ENCODE data around the gene SIAH1.

DNA sequence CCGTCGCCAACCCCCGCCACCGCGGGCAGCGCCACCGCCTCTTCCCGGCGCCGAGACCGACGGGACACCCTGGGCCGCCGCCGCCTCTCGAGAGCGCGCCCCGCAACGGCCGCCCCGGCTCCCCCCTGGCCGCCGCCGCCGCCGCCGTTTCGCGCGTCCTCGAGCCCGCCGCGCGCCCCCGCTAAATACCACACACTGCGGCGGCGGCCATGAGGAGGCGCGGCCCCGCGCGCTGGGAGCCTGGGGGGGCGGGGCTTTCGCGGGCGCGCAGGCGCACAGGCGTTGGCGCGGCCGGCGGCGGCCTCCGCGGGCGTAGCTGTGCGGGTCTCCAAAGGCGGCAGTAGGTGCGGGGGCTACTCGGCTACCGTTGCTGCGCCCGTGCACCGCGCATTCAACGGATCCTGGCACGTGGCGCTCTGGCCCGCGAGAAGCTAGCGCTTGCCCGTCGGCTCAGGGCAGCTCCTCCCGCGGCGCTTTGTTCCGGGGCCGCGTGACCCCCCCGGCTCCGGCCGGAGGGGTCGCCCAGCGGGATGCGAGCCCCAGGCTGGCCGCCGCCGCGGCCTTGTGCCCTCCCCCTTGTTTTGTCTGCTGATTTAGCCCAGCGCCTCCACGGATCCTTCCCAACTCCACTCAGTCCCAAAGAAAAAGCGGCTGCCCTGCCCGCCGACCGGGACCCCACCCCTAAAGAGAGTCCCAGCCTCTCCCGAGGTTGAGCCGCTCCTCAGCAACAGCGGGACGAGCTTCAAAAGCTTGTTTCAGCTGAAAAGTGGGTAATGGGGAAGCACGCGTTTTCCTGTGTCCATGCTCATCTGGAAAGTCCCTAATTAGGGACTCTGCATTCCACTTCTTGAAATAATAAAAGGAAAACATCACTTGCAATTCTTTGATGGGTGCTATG is at the start of gene SIAH1:
- TF ChIP-seq, protein P1, sequence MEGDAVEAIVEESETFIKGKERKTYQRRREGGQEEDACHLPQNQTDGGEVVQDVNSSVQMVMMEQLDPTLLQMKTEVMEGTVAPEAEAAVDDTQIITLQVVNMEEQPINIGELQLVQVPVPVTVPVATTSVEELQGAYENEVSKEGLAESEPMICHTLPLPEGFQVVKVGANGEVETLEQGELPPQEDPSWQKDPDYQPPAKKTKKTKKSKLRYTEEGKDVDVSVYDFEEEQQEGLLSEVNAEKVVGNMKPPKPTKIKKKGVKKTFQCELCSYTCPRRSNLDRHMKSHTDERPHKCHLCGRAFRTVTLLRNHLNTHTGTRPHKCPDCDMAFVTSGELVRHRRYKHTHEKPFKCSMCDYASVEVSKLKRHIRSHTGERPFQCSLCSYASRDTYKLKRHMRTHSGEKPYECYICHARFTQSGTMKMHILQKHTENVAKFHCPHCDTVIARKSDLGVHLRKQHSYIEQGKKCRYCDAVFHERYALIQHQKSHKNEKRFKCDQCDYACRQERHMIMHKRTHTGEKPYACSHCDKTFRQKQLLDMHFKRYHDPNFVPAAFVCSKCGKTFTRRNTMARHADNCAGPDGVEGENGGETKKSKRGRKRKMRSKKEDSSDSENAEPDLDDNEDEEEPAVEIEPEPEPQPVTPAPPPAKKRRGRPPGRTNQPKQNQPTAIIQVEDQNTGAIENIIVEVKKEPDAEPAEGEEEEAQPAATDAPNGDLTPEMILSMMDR (conservative IDR thresholded peaks at IDR 0.05), result no peak
- no peak for TF ChIP-seq EZH2 (IDR thresholded peaks at IDR 0.05; ENCODE audit: low read depth)

All from PC-9 (cell line).